SK-N-SH treated with all-trans-retinoic acid at 6 μM for 48 hours (cell line): ENCODE data around the gene PSME3IP1.

Experiments
- ARNTL ChIP-seq: fragments of 450-650 bp; formaldehyde crosslinking; IDR thresholded peaks from 2 replicates; pipeline ENCODE4 v1.5.0; 2020; ENCODE audit warnings: low read depth, mild to moderate bottlenecking, moderate library complexity, borderline replicate concordance
- BACH2 ChIP-seq: fragments of 250-450 bp; sonication (Bioruptor Pico); IDR thresholded peaks from 2 replicates; pipeline ENCODE4 v1.9.0; 2021; ENCODE audit warnings: mild to moderate bottlenecking, borderline replicate concordance
- CSDC2 ChIP-seq: fragments of 250-450 bp; sonication (Bioruptor Pico); IDR thresholded peaks from 2 replicates; pipeline ENCODE4 v1.5.0; 2020; ENCODE audit warnings: mild to moderate bottlenecking, moderate library complexity
- PPARA ChIP-seq: fragments of 250-450 bp; sonication (Bioruptor Pico); IDR thresholded peaks from 2 replicates; pipeline ENCODE4 v1.5.0; 2020; ENCODE audit warnings: mild to moderate bottlenecking, borderline replicate concordance
- RARB ChIP-seq: fragments of 250-450 bp; sonication (Bioruptor Pico); IDR thresholded peaks from 2 replicates; pipeline ENCODE4 v1.8.0; 2021; ENCODE audit warnings: mild to moderate bottlenecking, moderate library complexity
- ZC3H10 ChIP-seq: fragments of 250-450 bp; sonication (Bioruptor Pico); IDR thresholded peaks from 2 replicates; pipeline ENCODE4 v1.5.1; 2021; ENCODE audit warnings: mild to moderate bottlenecking, moderate library complexity
- ZFP3 ChIP-seq: fragments of 250-450 bp; sonication (Bioruptor Pico); IDR thresholded peaks from 2 replicates; pipeline ENCODE4 v1.5.0; 2020; ENCODE audit warnings: mild to moderate bottlenecking, moderate library complexity
- ZNF565 ChIP-seq: fragments of 450-650 bp; formaldehyde crosslinking; conservative IDR thresholded peaks from 2 replicates; pipeline ENCODE4 v1.5.0; 2020; ENCODE audit warnings: low read depth, mild to moderate bottlenecking, moderate library complexity
- ZNF8 ChIP-seq: fragments of 450-650 bp; formaldehyde crosslinking; IDR thresholded peaks from 2 replicates; pipeline ENCODE4 v1.5.0; 2020; ENCODE audit warnings: mild to moderate bottlenecking, moderate library complexity
- TF ChIP-seq, protein P1 (sequence below): fragments of 250-450 bp; sonication (Bioruptor Pico); IDR thresholded peaks from 2 replicates; pipeline ENCODE4 v1.8.0; 2020; ENCODE audit warnings: mild to moderate bottlenecking, moderate library complexity, borderline replicate concordance
- TF ChIP-seq, protein P2 (sequence below): fragments of 250-450 bp; sonication (Bioruptor Pico); IDR thresholded peaks from 2 replicates; pipeline ENCODE4 v1.5.0; 2020; ENCODE audit warnings: mild to moderate bottlenecking, moderate library complexity
- TF ChIP-seq, protein P3 (sequence below): fragments of 250-450 bp; sonication (Bioruptor Pico); IDR thresholded peaks from 2 replicates; pipeline ENCODE4 v1.5.1; 2021; ENCODE audit warnings: mild to moderate bottlenecking, moderate library complexity
- TF ChIP-seq, protein P4 (sequence below): fragments of 250-450 bp; sonication (Bioruptor Pico); IDR thresholded peaks from 2 replicates; pipeline ENCODE4 v1.5.1; 2020; ENCODE audit warnings: low read depth, mild to moderate bottlenecking, moderate library complexity
- TF ChIP-seq, protein P5 (sequence below): fragments of 250-450 bp; sonication (Bioruptor Pico); IDR thresholded peaks from 2 replicates; pipeline ENCODE4 v1.8.0; 2021; ENCODE audit warnings: low read depth, mild to moderate bottlenecking, moderate library complexity, borderline replicate concordance

DNA sequence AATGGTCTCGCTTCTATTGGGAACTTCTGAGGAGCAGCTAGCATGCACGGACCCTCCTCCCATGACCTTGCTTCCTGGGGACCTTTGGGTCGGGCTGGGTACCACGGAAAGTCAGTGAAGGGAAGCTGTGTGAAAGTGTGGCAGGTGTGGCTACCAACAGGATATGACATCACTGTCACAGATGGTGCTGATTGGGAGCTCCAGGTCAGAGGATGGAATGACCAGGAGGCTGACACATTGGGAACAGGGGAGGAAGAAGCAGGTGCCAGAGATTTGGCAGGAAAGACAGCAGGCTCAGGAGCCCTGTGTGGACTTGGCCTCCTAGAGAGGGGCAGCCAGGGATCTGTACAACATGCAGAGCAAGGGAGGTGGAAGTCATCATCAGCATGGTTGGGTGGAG, 59.4 kb downstream of the PSME3IP1 start:
- TF ChIP-seq, protein P1, sequence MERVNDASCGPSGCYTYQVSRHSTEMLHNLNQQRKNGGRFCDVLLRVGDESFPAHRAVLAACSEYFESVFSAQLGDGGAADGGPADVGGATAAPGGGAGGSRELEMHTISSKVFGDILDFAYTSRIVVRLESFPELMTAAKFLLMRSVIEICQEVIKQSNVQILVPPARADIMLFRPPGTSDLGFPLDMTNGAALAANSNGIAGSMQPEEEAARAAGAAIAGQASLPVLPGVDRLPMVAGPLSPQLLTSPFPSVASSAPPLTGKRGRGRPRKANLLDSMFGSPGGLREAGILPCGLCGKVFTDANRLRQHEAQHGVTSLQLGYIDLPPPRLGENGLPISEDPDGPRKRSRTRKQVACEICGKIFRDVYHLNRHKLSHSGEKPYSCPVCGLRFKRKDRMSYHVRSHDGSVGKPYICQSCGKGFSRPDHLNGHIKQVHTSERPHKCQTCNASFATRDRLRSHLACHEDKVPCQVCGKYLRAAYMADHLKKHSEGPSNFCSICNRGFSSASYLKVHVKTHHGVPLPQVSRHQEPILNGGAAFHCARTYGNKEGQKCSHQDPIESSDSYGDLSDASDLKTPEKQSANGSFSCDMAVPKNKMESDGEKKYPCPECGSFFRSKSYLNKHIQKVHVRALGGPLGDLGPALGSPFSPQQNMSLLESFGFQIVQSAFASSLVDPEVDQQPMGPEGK (CRISPR knock-in tag) = no peak
- no peak for TF ChIP-seq ZNF565 (CRISPR knock-in tag)
- TF ChIP-seq, protein P2, sequence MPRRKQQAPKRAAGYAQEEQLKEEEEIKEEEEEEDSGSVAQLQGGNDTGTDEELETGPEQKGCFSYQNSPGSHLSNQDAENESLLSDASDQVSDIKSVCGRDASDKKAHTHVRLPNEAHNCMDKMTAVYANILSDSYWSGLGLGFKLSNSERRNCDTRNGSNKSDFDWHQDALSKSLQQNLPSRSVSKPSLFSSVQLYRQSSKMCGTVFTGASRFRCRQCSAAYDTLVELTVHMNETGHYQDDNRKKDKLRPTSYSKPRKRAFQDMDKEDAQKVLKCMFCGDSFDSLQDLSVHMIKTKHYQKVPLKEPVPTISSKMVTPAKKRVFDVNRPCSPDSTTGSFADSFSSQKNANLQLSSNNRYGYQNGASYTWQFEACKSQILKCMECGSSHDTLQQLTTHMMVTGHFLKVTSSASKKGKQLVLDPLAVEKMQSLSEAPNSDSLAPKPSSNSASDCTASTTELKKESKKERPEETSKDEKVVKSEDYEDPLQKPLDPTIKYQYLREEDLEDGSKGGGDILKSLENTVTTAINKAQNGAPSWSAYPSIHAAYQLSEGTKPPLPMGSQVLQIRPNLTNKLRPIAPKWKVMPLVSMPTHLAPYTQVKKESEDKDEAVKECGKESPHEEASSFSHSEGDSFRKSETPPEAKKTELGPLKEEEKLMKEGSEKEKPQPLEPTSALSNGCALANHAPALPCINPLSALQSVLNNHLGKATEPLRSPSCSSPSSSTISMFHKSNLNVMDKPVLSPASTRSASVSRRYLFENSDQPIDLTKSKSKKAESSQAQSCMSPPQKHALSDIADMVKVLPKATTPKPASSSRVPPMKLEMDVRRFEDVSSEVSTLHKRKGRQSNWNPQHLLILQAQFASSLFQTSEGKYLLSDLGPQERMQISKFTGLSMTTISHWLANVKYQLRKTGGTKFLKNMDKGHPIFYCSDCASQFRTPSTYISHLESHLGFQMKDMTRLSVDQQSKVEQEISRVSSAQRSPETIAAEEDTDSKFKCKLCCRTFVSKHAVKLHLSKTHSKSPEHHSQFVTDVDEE (CRISPR knock-in tag) = no peak
- TF ChIP-seq PPARA (CRISPR knock-in tag) = no peak
- TF ChIP-seq, protein P3, sequence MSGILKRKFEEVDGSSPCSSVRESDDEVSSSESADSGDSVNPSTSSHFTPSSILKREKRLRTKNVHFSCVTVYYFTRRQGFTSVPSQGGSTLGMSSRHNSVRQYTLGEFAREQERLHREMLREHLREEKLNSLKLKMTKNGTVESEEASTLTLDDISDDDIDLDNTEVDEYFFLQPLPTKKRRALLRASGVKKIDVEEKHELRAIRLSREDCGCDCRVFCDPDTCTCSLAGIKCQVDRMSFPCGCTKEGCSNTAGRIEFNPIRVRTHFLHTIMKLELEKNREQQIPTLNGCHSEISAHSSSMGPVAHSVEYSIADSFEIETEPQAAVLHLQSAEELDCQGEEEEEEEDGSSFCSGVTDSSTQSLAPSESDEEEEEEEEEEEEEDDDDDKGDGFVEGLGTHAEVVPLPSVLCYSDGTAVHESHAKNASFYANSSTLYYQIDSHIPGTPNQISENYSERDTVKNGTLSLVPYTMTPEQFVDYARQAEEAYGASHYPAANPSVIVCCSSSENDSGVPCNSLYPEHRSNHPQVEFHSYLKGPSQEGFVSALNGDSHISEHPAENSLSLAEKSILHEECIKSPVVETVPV (CRISPR knock-in tag) = no peak
- TF ChIP-seq BACH2 = no peak
- TF ChIP-seq, protein P4, sequence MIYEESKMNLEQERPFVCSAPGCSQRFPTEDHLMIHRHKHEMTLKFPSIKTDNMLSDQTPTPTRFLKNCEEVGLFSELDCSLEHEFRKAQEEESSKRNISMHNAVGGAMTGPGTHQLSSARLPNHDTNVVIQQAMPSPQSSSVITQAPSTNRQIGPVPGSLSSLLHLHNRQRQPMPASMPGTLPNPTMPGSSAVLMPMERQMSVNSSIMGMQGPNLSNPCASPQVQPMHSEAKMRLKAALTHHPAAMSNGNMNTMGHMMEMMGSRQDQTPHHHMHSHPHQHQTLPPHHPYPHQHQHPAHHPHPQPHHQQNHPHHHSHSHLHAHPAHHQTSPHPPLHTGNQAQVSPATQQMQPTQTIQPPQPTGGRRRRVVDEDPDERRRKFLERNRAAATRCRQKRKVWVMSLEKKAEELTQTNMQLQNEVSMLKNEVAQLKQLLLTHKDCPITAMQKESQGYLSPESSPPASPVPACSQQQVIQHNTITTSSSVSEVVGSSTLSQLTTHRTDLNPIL = no peak
- TF ChIP-seq RARB = no peak
- TF ChIP-seq ZC3H10 (CRISPR knock-in tag) = no peak
- TF ChIP-seq ARNTL (CRISPR knock-in tag) = no peak
- TF ChIP-seq ZFP3 (CRISPR knock-in tag) = no peak
- TF ChIP-seq ZNF8 (CRISPR knock-in tag) = no peak
- TF ChIP-seq CSDC2 = no peak
- TF ChIP-seq, protein P5, sequence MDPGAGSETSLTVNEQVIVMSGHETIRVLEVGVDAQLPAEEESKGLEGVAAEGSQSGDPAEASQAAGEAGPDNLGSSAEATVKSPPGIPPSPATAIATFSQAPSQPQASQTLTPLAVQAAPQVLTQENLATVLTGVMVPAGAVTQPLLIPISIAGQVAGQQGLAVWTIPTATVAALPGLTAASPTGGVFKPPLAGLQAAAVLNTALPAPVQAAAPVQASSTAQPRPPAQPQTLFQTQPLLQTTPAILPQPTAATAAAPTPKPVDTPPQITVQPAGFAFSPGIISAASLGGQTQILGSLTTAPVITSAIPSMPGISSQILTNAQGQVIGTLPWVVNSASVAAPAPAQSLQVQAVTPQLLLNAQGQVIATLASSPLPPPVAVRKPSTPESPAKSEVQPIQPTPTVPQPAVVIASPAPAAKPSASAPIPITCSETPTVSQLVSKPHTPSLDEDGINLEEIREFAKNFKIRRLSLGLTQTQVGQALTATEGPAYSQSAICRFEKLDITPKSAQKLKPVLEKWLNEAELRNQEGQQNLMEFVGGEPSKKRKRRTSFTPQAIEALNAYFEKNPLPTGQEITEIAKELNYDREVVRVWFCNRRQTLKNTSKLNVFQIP = no peak
